NK-92 treated with Interleukin-12 subunit alpha and Interleukin-12 subunit beta, amount 100 ng/mL, for 24 hours (cell line): ENCODE measurements around the gene TRIO.

Source experiments
- DNase-seq: peaks from one replicate; lab custom pipeline; 2025; lab: John Stamatoyannopoulos, UW

TRIO gene

GRCh38 chr5:14488709-14489108 lies 345.6 kb downstream of the TRIO start:
- no peak for DNase-seq

DNA sequence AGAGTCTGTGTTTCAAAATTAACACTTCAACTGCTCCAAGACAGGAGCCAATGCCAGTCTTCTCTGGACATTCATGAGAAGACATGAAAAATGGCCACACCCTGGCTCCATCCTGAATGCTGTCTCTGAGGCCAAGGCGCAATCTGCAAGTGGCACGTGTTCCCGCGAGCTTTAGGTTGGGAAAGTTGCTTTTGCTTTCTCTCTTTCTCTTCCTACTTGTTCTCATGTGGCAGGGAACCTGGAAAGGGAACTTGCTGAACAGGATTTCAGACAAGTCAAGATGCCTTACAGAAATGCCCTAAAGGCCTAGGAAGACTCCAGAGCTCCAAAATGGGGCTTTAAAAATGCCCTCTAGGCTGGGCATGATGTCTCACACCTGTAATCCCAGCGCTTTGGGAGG lies 346.5 kb downstream of the TRIO start:
- no peak for DNase-seq

- no peak for DNase-seq
These were observed 347.2 kb downstream of the TRIO start for GRCh38 chr5:14490309-14490711.

DNA sequence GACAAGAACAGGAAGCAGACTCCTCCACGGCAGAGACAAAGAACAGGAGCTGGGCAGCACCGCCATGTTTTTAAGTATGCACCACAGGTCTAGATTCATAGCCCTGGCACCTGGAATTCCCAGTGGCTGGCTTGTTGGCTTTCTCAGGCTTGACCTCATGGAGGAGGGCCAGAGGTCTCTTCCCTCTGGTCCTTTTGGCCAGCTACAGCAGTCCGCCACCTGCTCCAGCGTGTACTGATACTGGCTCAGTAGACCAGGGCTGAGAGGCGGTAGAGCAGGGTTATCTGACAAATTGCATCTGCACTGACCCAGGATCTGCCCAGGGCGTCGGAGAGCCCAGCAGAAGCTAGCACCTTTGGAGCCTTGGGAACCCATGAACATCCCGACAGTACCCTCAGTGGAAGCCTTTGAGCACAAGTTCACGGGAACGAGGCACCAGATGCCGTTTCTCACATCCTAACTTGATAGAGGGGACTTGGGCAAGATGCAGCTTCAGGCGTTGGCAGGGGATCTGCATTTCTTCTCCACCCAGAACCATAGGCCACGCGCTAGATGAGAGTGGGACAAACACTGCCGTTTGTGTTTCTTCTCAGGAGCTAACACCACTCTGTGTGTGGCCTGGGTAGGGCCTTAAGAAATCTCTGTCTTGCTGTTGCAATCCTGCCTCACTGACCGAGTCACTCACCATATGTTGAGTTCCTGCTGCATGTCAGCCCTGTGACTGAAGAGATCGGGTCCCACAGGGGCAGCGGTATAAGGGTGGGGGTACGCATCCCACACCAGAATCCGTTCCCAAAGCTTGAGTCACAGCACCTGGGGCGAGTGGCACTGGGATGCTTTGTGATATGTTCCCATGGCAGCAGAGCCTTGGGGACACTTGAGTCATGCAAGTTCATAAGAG lies 348.1 kb downstream of the TRIO start:
- DNase-seq = no peak

GRCh38 chr5:14492331-14492964 lies 349.3 kb downstream of the TRIO start:
- no peak for DNase-seq

- DNase-seq = no peak
These were observed 352.2 kb downstream of the TRIO start for GRCh38 chr5:14495301-14495700.

- DNase-seq = no peak
These were observed 354.2 kb downstream of the TRIO start for GRCh38 chr5:14497311-14497710.

- no peak for DNase-seq
These were observed 358.5 kb downstream of the TRIO start for GRCh38 chr5:14501353-14502293.

- DNase-seq = no peak
These were observed 359.1 kb downstream of the TRIO start for GRCh38 chr5:14502294-14502690.

DNA sequence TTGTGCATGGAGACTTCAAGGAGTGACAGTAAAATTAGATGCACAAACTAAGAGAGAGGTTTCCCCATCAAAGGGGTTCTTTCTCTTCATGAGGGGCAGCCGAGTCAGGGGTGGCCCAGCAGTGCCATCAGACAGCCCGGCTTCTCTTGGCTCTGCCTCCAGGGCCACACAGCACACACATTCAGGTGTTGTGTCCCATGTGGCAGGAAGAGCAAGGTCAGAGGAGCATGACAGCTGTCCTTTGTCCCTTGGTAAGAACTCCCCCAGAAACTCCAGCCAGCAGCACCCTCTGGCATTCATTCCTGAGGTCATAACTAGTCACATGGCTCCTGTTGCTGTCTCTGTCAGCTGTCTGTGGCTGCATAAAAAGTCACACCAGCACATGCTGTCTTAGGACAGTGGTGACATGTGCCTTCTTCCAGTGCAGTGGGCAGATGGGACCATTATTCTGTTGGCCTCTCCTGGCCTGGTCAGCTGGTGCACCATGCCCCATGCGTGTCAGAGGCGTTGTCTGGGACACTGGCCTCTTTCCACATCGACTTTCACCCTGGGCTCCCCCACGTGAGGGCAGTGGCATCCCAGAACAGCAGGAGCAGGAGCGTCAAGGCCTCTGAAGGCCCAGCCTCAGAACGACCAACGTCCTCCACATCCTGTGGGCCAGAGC lies 360.0 kb downstream of the TRIO start:
- DNase-seq = no peak

DNA sequence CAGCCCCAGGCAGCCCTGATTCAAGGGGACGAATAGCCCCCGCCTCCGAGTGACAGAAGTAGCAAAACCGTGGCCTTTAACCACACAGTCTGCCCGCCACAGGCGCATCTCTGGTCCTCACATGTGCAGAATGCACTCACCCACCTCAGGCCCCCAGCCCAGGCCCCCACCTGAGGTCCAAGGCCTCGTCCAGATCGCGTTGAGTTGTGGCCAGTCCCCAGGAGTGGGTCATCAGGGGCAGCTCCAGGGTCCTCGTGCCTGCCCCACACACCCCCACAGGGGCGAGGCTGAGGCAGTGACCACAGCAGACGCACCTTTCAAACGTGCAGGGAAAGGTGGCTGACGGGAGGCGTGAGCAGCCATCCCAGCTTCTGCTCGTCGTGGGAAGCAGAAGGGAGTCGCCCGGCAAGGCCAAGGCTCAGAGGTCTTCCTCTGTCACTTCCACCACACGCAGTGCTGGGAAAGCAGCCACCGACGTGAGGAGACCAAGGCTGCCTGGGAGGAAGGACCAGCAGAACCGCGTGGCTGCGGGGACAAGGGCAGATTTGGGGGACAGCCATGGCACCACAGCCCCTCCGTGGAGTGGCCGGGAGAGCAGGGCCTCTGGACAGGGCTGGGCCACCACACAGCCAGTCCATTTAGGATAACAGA lies 360.7 kb downstream of the TRIO start:
- DNase-seq = no peak

DNA sequence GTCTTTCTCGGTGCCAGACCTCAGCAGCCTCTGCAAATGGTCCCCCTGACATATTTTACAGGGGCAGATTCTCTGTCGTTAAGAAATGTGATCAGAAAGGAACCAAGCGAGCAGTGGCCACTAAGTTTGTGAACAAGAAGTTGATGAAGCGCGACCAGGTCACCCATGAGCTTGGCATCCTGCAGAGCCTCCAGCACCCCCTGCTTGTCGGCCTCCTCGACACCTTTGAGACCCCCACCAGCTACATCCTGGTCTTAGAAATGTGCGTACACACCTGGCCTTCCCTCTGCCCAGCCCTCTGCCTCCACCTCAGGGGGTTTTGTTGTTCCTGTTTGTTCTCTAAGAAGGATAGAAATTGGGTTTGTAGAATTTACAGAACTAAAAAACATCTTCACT lies 361.2 kb downstream of the TRIO start:
- no peak for DNase-seq

GRCh38 chr5:14504816-14505215 lies 361.7 kb downstream of the TRIO start:
- no peak for DNase-seq

- DNase-seq = no peak
These were observed 362.4 kb downstream of the TRIO start for GRCh38 chr5:14505310-14506139.

GRCh38 chr5:14506140-14506538 lies 363.0 kb downstream of the TRIO start:
- DNase-seq = no peak

GRCh38 chr5:14506661-14507060 lies 363.5 kb downstream of the TRIO start:
- DNase-seq = no peak

DNA sequence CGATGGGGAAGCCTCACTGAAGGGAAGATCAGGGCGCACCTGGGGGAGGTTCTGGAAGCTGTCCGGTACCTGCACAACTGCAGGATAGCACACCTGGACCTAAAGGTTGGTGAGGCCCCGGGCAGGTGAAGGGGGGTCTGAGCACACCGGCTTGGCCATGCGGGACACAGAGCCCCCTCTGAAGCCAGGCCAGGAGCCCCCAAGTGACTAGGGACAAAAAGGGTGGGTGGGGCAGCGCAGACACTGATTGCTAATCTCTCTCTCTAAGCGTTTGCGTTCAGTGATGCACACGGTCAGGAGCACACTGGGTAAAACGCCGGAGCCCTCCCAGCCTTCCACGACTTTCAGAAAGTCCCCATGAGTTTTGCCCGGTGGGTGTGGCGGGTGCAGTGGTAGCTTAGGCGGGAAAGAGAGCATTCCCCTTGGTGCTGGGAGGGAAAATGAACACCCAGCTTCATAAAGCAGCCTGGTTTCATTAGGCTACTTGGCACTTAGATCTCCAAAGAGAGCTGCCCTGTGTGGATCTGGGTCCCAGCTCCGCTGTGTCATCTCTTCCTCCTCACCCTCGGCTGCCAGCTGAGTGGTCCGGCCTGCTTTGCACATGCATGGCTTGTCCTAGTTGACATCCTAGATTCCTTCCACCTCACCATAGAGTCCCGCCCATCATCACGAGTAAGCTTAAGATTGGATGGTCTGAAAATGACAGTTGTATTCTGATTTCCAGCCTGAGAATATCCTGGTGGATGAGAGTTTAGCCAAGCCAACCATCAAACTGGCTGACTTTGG lies 364.2 kb downstream of the TRIO start:
- no peak for DNase-seq

DNA sequence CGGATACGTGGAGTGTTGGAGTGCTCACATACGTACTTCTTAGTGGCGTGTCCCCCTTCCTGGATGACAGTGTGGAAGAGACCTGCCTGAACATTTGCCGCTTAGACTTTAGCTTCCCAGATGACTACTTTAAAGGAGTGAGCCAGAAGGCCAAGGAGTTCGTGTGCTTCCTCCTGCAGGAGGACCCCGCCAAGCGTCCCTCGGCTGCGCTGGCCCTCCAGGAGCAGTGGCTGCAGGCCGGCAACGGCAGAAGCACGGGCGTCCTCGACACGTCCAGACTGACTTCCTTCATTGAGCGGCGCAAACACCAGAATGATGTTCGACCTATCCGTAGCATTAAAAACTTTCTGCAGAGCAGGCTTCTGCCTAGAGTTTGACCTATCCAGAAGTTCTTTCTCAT lies 364.9 kb downstream of the TRIO start:
- DNase-seq = no peak

DNA sequence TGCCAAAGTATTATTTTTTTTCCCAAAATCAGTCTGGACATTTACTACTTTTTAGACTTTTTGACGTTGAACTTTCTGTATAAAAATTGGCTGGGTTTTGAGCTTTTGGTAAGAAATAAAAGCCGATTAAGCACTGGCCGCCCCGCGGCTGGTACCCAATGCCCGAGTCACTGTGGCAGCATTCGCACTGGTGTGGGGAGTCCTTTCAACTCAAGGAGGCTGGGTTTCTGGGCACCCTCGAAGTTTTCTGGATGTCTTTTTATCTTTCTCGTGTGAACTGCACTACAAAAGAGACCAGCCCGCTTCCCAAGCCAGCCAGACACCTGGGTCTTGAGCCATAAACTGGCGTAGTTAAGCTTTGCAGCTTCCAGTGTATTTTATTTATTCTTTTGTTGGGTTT lies 366.4 kb downstream of the TRIO start:
- no peak for DNase-seq
